Panc1 (cell line): ENCODE results near the gene CEP192. TPM values are rescaled to one million over a fixed set of nuclear protein-coding genes. Genes with fewer than 3 reads are reported as not detected.

ENCODE experiments used
- ATAC-seq: fragments of 200-7000 bp; cut with Tn5 transposase; 2 replicates; pipeline ENCODE4 v1.9.1; 2020; ENCODE audit warnings: mild to moderate bottlenecking, moderate library complexity
- BruUV-seq: library from RNA; stranded (reverse); fragments of 400-500 nt; replicated peaks from 2 replicates; lab custom pipeline; 2021; lab: Mats Ljungman, UMichigan
- CTCF ChIA-PET: fragments of 300-600 bp; sonication (Branson Sonifier 250); formaldehyde crosslinking; loops from one replicate; lab custom pipeline; 2022; ENCODE audit warnings: antibody characterized with exemption; lab: Charles Lee
- POLR2A ChIA-PET: fragments of 300-600 bp; sonication (Branson Sonifier 250); formaldehyde crosslinking; loops from one replicate; lab custom pipeline; 2022; ENCODE audit warnings: antibody characterized with exemption; lab: Charles Lee
- DNase-seq: peaks from one replicate; pipeline ENCODE4 v3.0.0-alpha.2; 2010; ENCODE audit warnings: low read depth, low spot score
- H3K27ac ChIP-seq: 2 replicates; pipeline ENCODE4 v1.5.1; 2011; ENCODE audit warnings: mild to moderate bottlenecking, low read length, inconsistent platforms
- H3K27me3 ChIP-seq: fragments of 200-500 bp; sonication (Bioruptor generic); 2 replicates; pipeline ENCODE4 v1.6.0; 2014; ENCODE audit warnings: low read length, inconsistent platforms; ENCODE audit not compliant: control insufficient read depth, insufficient read depth
- H3K36me3 ChIP-seq: fragments of 200-500 bp; sonication (Bioruptor generic); 2 replicates; pipeline ENCODE4 v1.5.1; 2014; ENCODE audit warnings: inconsistent platforms, mild to moderate bottlenecking, low read length, moderate library complexity; ENCODE audit not compliant: control insufficient read depth, insufficient read depth
- H3K4me1 ChIP-seq: 2 replicates; pipeline ENCODE4 v1.5.1; 2011; ENCODE audit warnings: inconsistent platforms, mild to moderate bottlenecking, low read length, moderate library complexity; ENCODE audit not compliant: control insufficient read depth, insufficient read depth
- H3K4me3 ChIP-seq, 2 experiments: 2 replicates each; pipeline ENCODE4 v1.5.1; 2011 to 2012; ENCODE audit warnings: low read depth in 2 of 2, low read length in 2 of 2, mild to moderate bottlenecking in 2 of 2, inconsistent platforms in 1 of 2, moderate library complexity in 1 of 2
- H3K9me3 ChIP-seq: fragments of 200-500 bp; sonication (Bioruptor generic); 2 replicates; pipeline ENCODE4 v1.5.1; 2014; ENCODE audit warnings: low read depth, mild to moderate bottlenecking, inconsistent platforms, low read length, moderate library complexity; ENCODE audit not compliant: control insufficient read depth, insufficient read depth
- CTCF ChIP-seq: fragments of 450-650 bp; IDR thresholded peaks from 2 replicates; pipeline ENCODE4 v1.5.1; 2017; ENCODE audit warnings: mild to moderate bottlenecking
- POLR2AphosphoS5 ChIP-seq: IDR thresholded peaks from 2 replicates; pipeline ENCODE4 v1.6.1; 2012; ENCODE audit warnings: mild to moderate bottlenecking, low read depth, low read length, moderate library complexity
- REST ChIP-seq, 2 experiments: IDR thresholded peaks; 2 replicates each; pipeline ENCODE4 v1.6.1; 2011 to 2012; ENCODE audit warnings: low read depth in 2 of 2, control low read depth in 1 of 2, low read length in 1 of 2, mild to moderate bottlenecking in 1 of 2, moderate library complexity in 1 of 2; ENCODE audit not compliant: insufficient read depth in 1 of 2
- SIN3A ChIP-seq: IDR thresholded peaks from 2 replicates; pipeline ENCODE4 v1.6.1; 2012; ENCODE audit warnings: low read depth, mild to moderate bottlenecking, low read length, moderate library complexity, borderline replicate concordance; ENCODE audit not compliant: insufficient read depth
- TCF7L2 ChIP-seq: IDR thresholded peaks from 2 replicates; pipeline ENCODE4 v1.6.1; 2011; ENCODE audit warnings: mild to moderate bottlenecking, low read depth, low read length, inconsistent platforms
- in situ Hi-C: cut with HindIII; loops from 2 replicates; pipeline ENCODE4 v1.10.0; 2016; ENCODE audit warnings: low sequenced_read_pairs, low pct_unique_long_range_greater_than_20kb
- intact Hi-C: fragments of 100-400 bp; cut with micrococcal nuclease; formaldehyde crosslinking; loops from one replicate; pipeline ENCODE4 v1.10.0; 2022; ENCODE audit not compliant: unreplicated experiment
- total RNA-seq: library from RNA; stranded (reverse); gene quantifications from one replicate; pipeline ENCODE4 v1.2.1, GENCODE V29; 2021; ENCODE audit not compliant: unreplicated experiment

The CEP192 gene
- total RNA-seq, 1 experiment from 2014 or later = 27.2 TPM

- no peak for TF ChIP-seq TCF7L2
- no peak for TF ChIP-seq POLR2AphosphoS5
- TF ChIP-seq REST (IDR thresholded peaks at IDR 0.05; ENCODE audit: insufficient read depth in 1 of 2, low read depth in 2 of 2, low read length in 1 of 2) = no peak
- TF ChIP-seq CTCF = no peak
- TF ChIP-seq SIN3A = no peak
- no peak overlapping the region for H3K27ac ChIP-seq
- CTCF ChIA-PET = no interaction called here
- H3K9me3 ChIP-seq = no peaks in the 10 kb centered on the region
- intact Hi-C loops = no loop called here
- no peaks in the 10 kb centered on the region for H3K4me1 ChIP-seq
- ATAC-seq = no peak
- no peak for DNase-seq
- no peaks in the 10 kb centered on the region for H3K27me3 ChIP-seq
- BruUV-seq = no TSS peak
- peaks cover 16% of the 10 kb centered on the region for H3K36me3 ChIP-seq
- in situ Hi-C loops = no loop called here
- POLR2A ChIA-PET = interaction anchor here (0.6 kb wide), 1 partner anchor 21 kb away, joined by 3 read pairs; no protein-coding TSS in a partner anchor
- H3K4me3 ChIP-seq = no peak overlapping the region
Observed at GRCh38 chr18:12968619-12969018, 22.5 kb upstream of the CEP192 start.

- intact Hi-C loops = no loop called here
- Histone ChIP-seq H3K27me3 (no peaks in the 10 kb centered on the region), H3K36me3 (peaks cover 10% of the 10 kb centered on the region), H3K27ac (no peak overlapping the region), H3K4me1 (no peaks in the 10 kb centered on the region), H3K4me3 (no peak overlapping the region), H3K9me3 (no peaks in the 10 kb centered on the region)
- DNase-seq (no peak), ATAC-seq (no peak)
- in situ Hi-C loops = no loop called here
- no peak for TF ChIP-seq SIN3A
- TF ChIP-seq TCF7L2 = no peak
- POLR2A ChIA-PET = no interaction called here
- no TSS peak for BruUV-seq
- CTCF ChIA-PET = interaction anchor here (0.7 kb wide), 1 partner anchor 1126 kb away, joined by 5 read pairs; no protein-coding TSS in a partner anchor
Observed at GRCh38 chr18:12973562-12974213, 17.5 kb upstream of the CEP192 start.

GRCh38 chr18:12975488-12975887, 15.7 kb upstream of the CEP192 start:
- ATAC-seq = no peak
- Histone ChIP-seq H3K27me3 (no peaks in the 10 kb centered on the region), H3K4me3 (no peak overlapping the region), H3K9me3 (no peaks in the 10 kb centered on the region), H3K36me3 (peaks cover 11% of the 10 kb centered on the region), H3K27ac (no peak overlapping the region), H3K4me1 (no peaks in the 10 kb centered on the region)
- no TSS peak for BruUV-seq
- in situ Hi-C loops = no loop called here
- TF ChIP-seq SIN3A = no peak
- TF ChIP-seq REST (IDR thresholded peaks at IDR 0.05; ENCODE audit: insufficient read depth in 1 of 2, low read depth in 2 of 2, low read length in 1 of 2) = no peak
- no peak for TF ChIP-seq CTCF
- no peak for TF ChIP-seq POLR2AphosphoS5
- no peak for TF ChIP-seq TCF7L2
- CTCF ChIA-PET = no interaction called here
- intact Hi-C loops = no loop called here
- POLR2A ChIA-PET = no interaction called here
- no peak for DNase-seq
